ENCODE measurements around the gene PLXNA4.

PLXNA4 gene

GRCh38 chr7:132568962-132569361, 7.3 kb downstream of the PLXNA4 start:
- DNase-seq (ENCODE audit: low spot score): no peak
- TF ChIP-seq CTCF (IDR thresholded peaks at IDR 0.05; ENCODE audit: borderline replicate concordance, control extremely low read depth, extremely low read depth, insufficient read depth, missing control alignments): no peak
- in situ Hi-C loops (cut with MboI; ENCODE audit: low sequenced_read_pairs, unreplicated experiment): no loop called here

- in situ Hi-C loops (cut with MboI; ENCODE audit: low sequenced_read_pairs, unreplicated experiment): no loop called here
Measured at GRCh38 chr7:132565885-132566284, 10.4 kb downstream of the PLXNA4 start.

GRCh38 chr7:132565441-132565840, 10.8 kb downstream of the PLXNA4 start:
- TF ChIP-seq CTCF (IDR thresholded peaks at IDR 0.05; ENCODE audit: borderline replicate concordance, control extremely low read depth, extremely low read depth, insufficient read depth, missing control alignments): no peak
- DNase-seq (ENCODE audit: low spot score): no peak
- in situ Hi-C loops (cut with MboI; ENCODE audit: low sequenced_read_pairs, unreplicated experiment): no loop called here

More at GRCh38 chr7:132565885-132566284, 10.4 kb downstream of the PLXNA4 start:
- DNase-seq (ENCODE audit: low spot score): no peak
- TF ChIP-seq CTCF (IDR thresholded peaks at IDR 0.05; ENCODE audit: borderline replicate concordance, control extremely low read depth, extremely low read depth, insufficient read depth, missing control alignments): no peak

GRCh38 chr7:132564849-132565248, 11.4 kb downstream of the PLXNA4 start:
- in situ Hi-C loops (cut with MboI; ENCODE audit: low sequenced_read_pairs, unreplicated experiment): no loop called here
- DNase-seq (ENCODE audit: low spot score): no peak

GRCh38 chr7:132564090-132564489, 12.2 kb downstream of the PLXNA4 start:
- no peak for DNase-seq (ENCODE audit: low spot score)
- in situ Hi-C loops (cut with MboI; ENCODE audit: low sequenced_read_pairs, unreplicated experiment): no loop called here
- TF ChIP-seq CTCF (IDR thresholded peaks at IDR 0.05; ENCODE audit: borderline replicate concordance, control extremely low read depth, extremely low read depth, insufficient read depth, missing control alignments): no peak

More at GRCh38 chr7:132564849-132565248, 11.4 kb downstream of the PLXNA4 start:
- no peak for TF ChIP-seq CTCF (IDR thresholded peaks at IDR 0.05; ENCODE audit: borderline replicate concordance, control extremely low read depth, extremely low read depth, insufficient read depth, missing control alignments)

- in situ Hi-C loops (cut with MboI; ENCODE audit: low sequenced_read_pairs, unreplicated experiment): no loop called here
- no peak for DNase-seq (ENCODE audit: low spot score)
- no peak for TF ChIP-seq CTCF (IDR thresholded peaks at IDR 0.05; ENCODE audit: borderline replicate concordance, control extremely low read depth, extremely low read depth, insufficient read depth, missing control alignments)
Measured at GRCh38 chr7:132562690-132563089, 13.6 kb downstream of the PLXNA4 start.

- in situ Hi-C loops (cut with MboI; ENCODE audit: low sequenced_read_pairs, unreplicated experiment): no loop called here
- no peak for TF ChIP-seq CTCF (IDR thresholded peaks at IDR 0.05; ENCODE audit: borderline replicate concordance, control extremely low read depth, extremely low read depth, insufficient read depth, missing control alignments)
- no peak for DNase-seq (ENCODE audit: low spot score)
Measured at GRCh38 chr7:132561763-132562162, 14.5 kb downstream of the PLXNA4 start.

All from GM13976 (cell line).